Fibroblast of lung (primary cell): ENCODE results near the gene PHF24. TPM values are rescaled to one million over a fixed set of nuclear protein-coding genes. Genes with fewer than 3 reads are reported as not detected.
A peak's percentile ranks its signal among the peaks of the same experiment; 100 is the strongest.

Experiments
- DNase-seq, 2 donors: peaks; one replicate each; pipeline versions ENCODE4 v3.0.0 to v3.0.0-alpha.2; 2010; ENCODE audit warnings: low read depth in 2 of 2
- H2AFZ ChIP-seq: 2 replicates; pipeline ENCODE4 v1.5.1; 2012; ENCODE audit warnings: low read length, control low read depth, inconsistent platforms
- H3K27ac ChIP-seq: 2 replicates; pipeline ENCODE4 v1.5.1; 2011; ENCODE audit warnings: low read length, control low read depth; ENCODE audit not compliant: insufficient read depth
- H3K27me3 ChIP-seq: 2 replicates; pipeline ENCODE4 v1.5.1; 2011; ENCODE audit warnings: mild to moderate bottlenecking, low read length; ENCODE audit not compliant: control insufficient read depth, insufficient read depth
- H3K36me3 ChIP-seq: 2 replicates; pipeline ENCODE4 v1.5.1; 2011; ENCODE audit warnings: low read length; ENCODE audit not compliant: control insufficient read depth, insufficient read depth
- H3K4me1 ChIP-seq: 2 replicates; pipeline ENCODE4 v1.5.1; 2011; ENCODE audit warnings: low read length; ENCODE audit not compliant: control insufficient read depth, insufficient read depth; ENCODE audit errors: extremely low read depth
- H3K4me2 ChIP-seq: 2 replicates; pipeline ENCODE4 v1.5.1; 2011; ENCODE audit warnings: low read length, control low read depth; ENCODE audit not compliant: insufficient read depth; ENCODE audit errors: extremely low read depth
- H3K4me3 ChIP-seq, 4 experiments: fragments of 200-600 bp in 1 of 4; sonication (generic) in 1 of 4; replicated peaks in 1 of 4; 2 replicates each; pipeline ENCODE4 v1.5.1; 2011 to 2016; ENCODE audit warnings: low read length in 4 of 4, low read depth in 3 of 4, mild to moderate bottlenecking in 3 of 4, control low read depth in 2 of 4, inconsistent platforms in 1 of 4, mixed read lengths in 1 of 4; ENCODE audit not compliant: insufficient read depth in 1 of 4; ENCODE audit errors: control extremely low read depth in 1 of 4
- H3K79me2 ChIP-seq: 2 replicates; pipeline ENCODE4 v1.5.1; 2012; ENCODE audit warnings: mild to moderate bottlenecking, low read length, inconsistent platforms; ENCODE audit not compliant: control insufficient read depth, insufficient read depth
- H3K9ac ChIP-seq: 2 replicates; pipeline ENCODE4 v1.5.1; 2011; ENCODE audit warnings: mild to moderate bottlenecking, low read length, control low read depth; ENCODE audit not compliant: insufficient read depth
- H3K9me3 ChIP-seq: 2 replicates; pipeline ENCODE4 v1.5.1; 2012; ENCODE audit warnings: low read depth, low read length; ENCODE audit not compliant: control insufficient read depth, insufficient read depth
- H4K20me1 ChIP-seq: 2 replicates; pipeline ENCODE4 v1.5.1; 2011; ENCODE audit warnings: low read length; ENCODE audit not compliant: control insufficient read depth, insufficient read depth; ENCODE audit errors: extremely low read depth
- EZH2 ChIP-seq: IDR thresholded peaks from 2 replicates; pipeline ENCODE4 v1.5.1; 2012; ENCODE audit warnings: low read length, control low read depth, mild to moderate bottlenecking; ENCODE audit errors: missing control alignments
- polyA plus RNA-seq, 2 donors: library from polyadenylated mRNA; depleted of rRNA in 1 of 2; stranded (reverse) in 1 of 2; unstranded in 1 of 2; fragments of >200 nt; gene quantifications; 2 replicates each; pipeline ENCODE4 v1.2.1, GENCODE V29; 2011 to 2012; ENCODE audit warnings: missing spikeins in 1 of 2
- total RNA-seq: library from RNA; depleted of rRNA; stranded (reverse); fragments of >200 nt; gene quantifications from 2 replicates; pipeline ENCODE4 v1.2.1, GENCODE V29; 2014
- TF ChIP-seq, protein P1 (sequence below), 2 donors: IDR thresholded peaks in 1 of 2; conservative IDR thresholded peaks in 1 of 2; 1 replicate in 1 of 2; 2 replicates in 1 of 2; pipeline ENCODE4 v1.5.1; 2011 to 2012; ENCODE audit warnings: low read length in 2 of 2, control low read depth in 1 of 2, inconsistent platforms in 1 of 2, low read depth in 1 of 2, mild to moderate bottlenecking in 1 of 2

PHF24 gene
- total and polyA plus RNA-seq, 2 donors (not counting 1 experiment from before 2014, with no cell fraction given), result 0.17 TPM; not detected in 1

DNA sequence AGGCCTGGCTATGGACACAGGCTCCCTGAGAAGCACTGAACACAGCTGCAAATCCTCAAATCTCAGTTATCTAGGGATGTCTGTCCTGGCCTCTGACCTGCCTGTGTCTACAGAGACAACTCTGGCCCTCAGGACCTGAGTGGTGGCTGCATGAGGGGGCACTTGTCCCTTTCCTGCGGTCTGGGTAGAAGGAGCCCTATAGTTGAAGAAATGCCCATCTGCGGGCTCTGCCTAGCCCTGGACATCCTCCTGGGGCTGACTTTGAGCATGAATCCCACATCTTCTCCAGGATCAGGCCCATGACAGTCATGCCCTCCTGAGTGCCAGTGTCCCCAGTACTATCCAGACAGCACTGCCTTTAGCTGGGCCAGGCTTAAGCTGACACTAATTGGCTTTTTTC is 41.5 kb downstream of the PHF24 start:
- H3K36me3 ChIP-seq, result peaks cover 12% of the 10 kb centered on the region
- H3K9me3 ChIP-seq, result no peaks in the 10 kb centered on the region
- no peak overlapping the region for H3K27ac ChIP-seq
- no peaks in the 10 kb centered on the region for H3K79me2 ChIP-seq
- H3K4me1 ChIP-seq, result no peaks in the 10 kb centered on the region
- DNase-seq, result no peak
- H3K27me3 ChIP-seq, result no peaks in the 10 kb centered on the region
- H3K4me3 ChIP-seq, result no peak overlapping the region
- no peak overlapping the region for H3K4me2 ChIP-seq
- TF ChIP-seq, protein P1, sequence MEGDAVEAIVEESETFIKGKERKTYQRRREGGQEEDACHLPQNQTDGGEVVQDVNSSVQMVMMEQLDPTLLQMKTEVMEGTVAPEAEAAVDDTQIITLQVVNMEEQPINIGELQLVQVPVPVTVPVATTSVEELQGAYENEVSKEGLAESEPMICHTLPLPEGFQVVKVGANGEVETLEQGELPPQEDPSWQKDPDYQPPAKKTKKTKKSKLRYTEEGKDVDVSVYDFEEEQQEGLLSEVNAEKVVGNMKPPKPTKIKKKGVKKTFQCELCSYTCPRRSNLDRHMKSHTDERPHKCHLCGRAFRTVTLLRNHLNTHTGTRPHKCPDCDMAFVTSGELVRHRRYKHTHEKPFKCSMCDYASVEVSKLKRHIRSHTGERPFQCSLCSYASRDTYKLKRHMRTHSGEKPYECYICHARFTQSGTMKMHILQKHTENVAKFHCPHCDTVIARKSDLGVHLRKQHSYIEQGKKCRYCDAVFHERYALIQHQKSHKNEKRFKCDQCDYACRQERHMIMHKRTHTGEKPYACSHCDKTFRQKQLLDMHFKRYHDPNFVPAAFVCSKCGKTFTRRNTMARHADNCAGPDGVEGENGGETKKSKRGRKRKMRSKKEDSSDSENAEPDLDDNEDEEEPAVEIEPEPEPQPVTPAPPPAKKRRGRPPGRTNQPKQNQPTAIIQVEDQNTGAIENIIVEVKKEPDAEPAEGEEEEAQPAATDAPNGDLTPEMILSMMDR (conservative IDR thresholded peaks at IDR 0.05 in 1 of 2, IDR thresholded peaks at IDR 0.05 in 1 of 2; ENCODE audit: low read depth in 1 of 2, low read length in 2 of 2), result no peak
- TF ChIP-seq EZH2, result no peak
- H3K9ac ChIP-seq, result no peak overlapping the region
- no peaks in the 10 kb centered on the region for H4K20me1 ChIP-seq
- H2AFZ ChIP-seq, result no peak overlapping the region

DNA sequence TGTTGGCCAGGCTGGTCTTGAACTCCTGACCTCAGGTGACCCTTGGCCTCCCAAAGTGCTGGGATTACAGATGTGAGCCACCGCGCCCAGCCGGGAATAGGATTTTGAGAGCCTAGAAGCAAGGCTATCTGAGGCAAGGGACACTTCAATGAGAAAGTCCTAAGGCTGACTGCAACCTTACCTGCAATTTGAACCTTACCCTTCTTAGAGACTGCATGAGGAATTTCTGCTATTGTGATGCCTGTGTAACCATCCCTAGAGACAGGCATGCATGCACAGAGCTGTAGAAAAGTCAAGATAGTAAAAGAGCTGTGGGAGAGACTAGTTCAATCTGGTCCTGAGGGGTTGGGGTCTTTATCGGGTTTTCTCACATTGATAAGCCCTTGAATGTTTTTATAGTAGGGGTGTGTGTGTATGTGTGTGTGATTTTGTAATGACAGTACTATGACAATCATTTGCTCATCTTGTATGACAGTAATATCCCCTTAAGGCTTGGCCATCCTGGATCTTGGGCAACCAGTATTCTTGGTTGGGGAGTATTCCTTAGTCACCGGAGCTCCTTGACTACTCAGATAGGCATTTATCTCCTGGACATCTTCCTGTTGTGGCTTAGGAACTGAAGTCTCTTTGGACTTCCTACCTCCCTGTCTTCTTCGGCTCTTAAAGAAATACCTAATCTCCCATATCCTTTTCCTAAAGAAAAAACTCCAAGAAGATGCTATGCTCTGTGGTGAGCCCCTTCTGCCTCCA is 42.6 kb downstream of the PHF24 start:
- no peaks in the 10 kb centered on the region for H4K20me1 ChIP-seq
- DNase-seq, result peak in 1 of 2 donors; percentile 55
- TF ChIP-seq, protein P1 (conservative IDR thresholded peaks at IDR 0.05 in 1 of 2, IDR thresholded peaks at IDR 0.05 in 1 of 2; ENCODE audit: low read depth in 1 of 2, low read length in 2 of 2), result no peak
- no peak for TF ChIP-seq EZH2
- H3K79me2 ChIP-seq, result no peaks in the 10 kb centered on the region
- no peak overlapping the region for H3K4me2 ChIP-seq
- no peaks in the 10 kb centered on the region for H3K27me3 ChIP-seq
- no peak overlapping the region for H3K9ac ChIP-seq
- H3K9me3 ChIP-seq, result no peaks in the 10 kb centered on the region
- no peak overlapping the region for H3K4me3 ChIP-seq
- H3K27ac ChIP-seq, result no peak overlapping the region
- peaks cover 12% of the 10 kb centered on the region for H3K36me3 ChIP-seq
- no peaks in the 10 kb centered on the region for H3K4me1 ChIP-seq
- no peak overlapping the region for H2AFZ ChIP-seq

DNA sequence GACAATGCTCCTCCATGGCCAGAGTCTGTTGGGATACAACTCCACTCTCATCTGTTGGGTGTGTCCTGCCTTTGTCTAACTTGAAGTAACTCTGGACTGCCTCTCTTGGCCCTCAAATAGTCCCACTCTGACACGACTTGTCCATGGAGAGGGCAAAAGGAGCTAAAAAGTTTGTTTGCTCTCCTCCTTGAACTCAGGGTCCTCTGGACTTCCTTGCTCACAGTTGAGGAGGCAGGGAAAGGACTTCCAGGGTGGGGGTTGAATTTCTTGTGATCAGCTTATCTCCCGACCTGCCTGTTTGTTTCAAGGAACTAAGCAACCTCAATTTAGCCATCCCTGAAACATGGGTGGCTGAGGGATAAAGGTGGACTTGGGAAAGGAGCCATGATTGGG is 43.2 kb downstream of the PHF24 start:
- no peak overlapping the region for H3K9ac ChIP-seq
- no peaks in the 10 kb centered on the region for H3K79me2 ChIP-seq
- no peaks in the 10 kb centered on the region for H3K4me1 ChIP-seq
- no peaks in the 10 kb centered on the region for H3K9me3 ChIP-seq
- peaks cover 12% of the 10 kb centered on the region for H3K36me3 ChIP-seq
- H3K4me2 ChIP-seq, result no peak overlapping the region
- no peak overlapping the region for H3K27ac ChIP-seq
- H3K27me3 ChIP-seq, result no peaks in the 10 kb centered on the region
- DNase-seq, result no peak
- no peak overlapping the region for H3K4me3 ChIP-seq
- no peaks in the 10 kb centered on the region for H4K20me1 ChIP-seq
- no peak overlapping the region for H2AFZ ChIP-seq
- TF ChIP-seq, protein P1 (conservative IDR thresholded peaks at IDR 0.05 in 1 of 2, IDR thresholded peaks at IDR 0.05 in 1 of 2; ENCODE audit: low read depth in 1 of 2, low read length in 2 of 2), result no peak
- TF ChIP-seq EZH2, result no peak
